Measurements from ENCODE around the gene YIF1A. TPM values are rescaled to one million over a fixed set of nuclear protein-coding genes. Genes with fewer than 3 reads are reported as not detected.

The YIF1A gene
- total and polyA plus RNA-seq, 2 experiments from 2014 or later = 132 to 265 TPM

DNA sequence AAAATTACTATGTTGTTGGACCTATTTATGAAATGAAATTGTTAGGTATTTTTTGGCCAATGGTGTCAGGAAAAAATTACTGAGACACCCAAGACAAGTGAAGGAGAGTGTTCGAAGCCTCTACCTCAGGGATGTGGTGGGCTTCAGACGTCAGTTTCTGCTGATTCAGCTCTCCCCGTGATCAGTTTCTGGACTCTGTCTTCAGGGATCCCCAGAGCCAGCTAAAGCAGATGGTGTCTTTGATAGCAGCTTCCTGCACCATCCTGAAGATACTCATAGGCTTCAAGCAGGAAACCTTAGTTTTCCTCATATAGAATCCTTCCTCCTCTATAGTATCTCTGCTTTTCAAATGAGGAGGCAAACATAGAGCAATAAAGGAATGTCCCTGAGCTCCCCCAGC lies 20.5 kb upstream of the YIF1A start:
- no peak for TF ChIP-seq EZH2 (IDR thresholded peaks at IDR 0.05; ENCODE audit: borderline replicate concordance)
- no peak for TF ChIP-seq EZH2phosphoT487 (IDR thresholded peaks at IDR 0.05; ENCODE audit: low read depth, severe bottlenecking, unreplicated experiment)
- no peak for TF ChIP-seq CTCF (IDR thresholded peaks at IDR 0.05; ENCODE audit: poor library complexity)
- Histone ChIP-seq H3K27me3 (no peaks in the 10 kb centered on the region), H3K36me3 (replicated peaks; ENCODE audit: insufficient read depth, low read depth) (no peaks in the 10 kb centered on the region), H3K4me3 (no peak overlapping the region), H3K9me2 (replicated peaks; ENCODE audit: insufficient read depth) (no peaks in the 10 kb centered on the region), H4K20me1 (ENCODE audit: insufficient read depth, poor library complexity, severe bottlenecking) (no peaks in the 10 kb centered on the region), H3K27ac (no peak overlapping the region), H3K79me2 (peaks cover 6% of the 10 kb centered on the region), H3K9me3 (ENCODE audit: low read depth) (no peaks in the 10 kb centered on the region), H2AFZ (no peak overlapping the region), H3K4me1 (ENCODE audit: insufficient read depth) (no peaks in the 10 kb centered on the region), H3K4me2 (no peak overlapping the region)
- DNase-seq (ENCODE audit: low spot score) = no peak
- WGBS (ENCODE audit: low lambda C conversion rate, missing lambda C conversion rate) = 57% methylated on average over 3 of the region's 3 CpGs

- 91% methylated on average over 12 of the region's 12 CpGs for WGBS (ENCODE audit: low lambda C conversion rate, missing lambda C conversion rate)
- H3K4me2 ChIP-seq = no peak overlapping the region
- no peaks in the 10 kb centered on the region for H3K9me3 ChIP-seq (ENCODE audit: low read depth)
- no peaks in the 10 kb centered on the region for H3K27me3 ChIP-seq
- no peak overlapping the region for H2AFZ ChIP-seq
- no peak overlapping the region for H3K4me3 ChIP-seq
- no peaks in the 10 kb centered on the region for H3K79me2 ChIP-seq
- DNase-seq (ENCODE audit: low spot score) = no peak
- TF ChIP-seq EZH2phosphoT487 (IDR thresholded peaks at IDR 0.05; ENCODE audit: low read depth, severe bottlenecking, unreplicated experiment) (no peak), CTCF (IDR thresholded peaks at IDR 0.05; ENCODE audit: poor library complexity) (no peak), EZH2 (IDR thresholded peaks at IDR 0.05; ENCODE audit: borderline replicate concordance) (no peak)
- no peaks in the 10 kb centered on the region for H3K9me2 ChIP-seq (replicated peaks; ENCODE audit: insufficient read depth)
- no peaks in the 10 kb centered on the region for H3K4me1 ChIP-seq (ENCODE audit: insufficient read depth)
- H3K27ac ChIP-seq = no peak overlapping the region
- no peaks in the 10 kb centered on the region for H4K20me1 ChIP-seq (ENCODE audit: insufficient read depth, poor library complexity, severe bottlenecking)
- H3K36me3 ChIP-seq (replicated peaks; ENCODE audit: insufficient read depth, low read depth) = no peaks in the 10 kb centered on the region
Measured at GRCh38 chr11:66302656-66303055, 13.7 kb upstream of the YIF1A start.

DNA sequence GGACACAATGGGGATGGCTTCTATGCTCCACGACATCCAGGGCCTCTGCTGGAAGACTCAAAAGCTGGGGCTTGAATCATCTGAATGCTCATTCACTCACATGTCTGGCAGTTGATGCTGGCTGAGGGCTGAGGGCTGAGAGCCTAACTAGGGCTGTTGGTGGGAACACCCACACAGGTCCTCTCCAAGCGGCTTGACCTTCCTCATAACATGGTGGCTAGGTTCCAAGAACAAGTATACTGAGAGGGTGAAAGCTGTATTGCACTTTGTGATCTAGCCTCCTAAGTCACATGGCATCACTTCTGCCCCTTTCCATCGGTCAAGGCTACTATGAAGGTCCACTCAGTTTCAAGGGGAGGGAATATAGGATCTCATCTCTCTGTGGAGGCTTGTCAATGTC lies 10.2 kb upstream of the YIF1A start:
- no peaks in the 10 kb centered on the region for H3K27me3 ChIP-seq
- DNase-seq (ENCODE audit: low spot score) = no peak
- no peak overlapping the region for H3K4me2 ChIP-seq
- H2AFZ ChIP-seq = no peak overlapping the region
- H3K4me1 ChIP-seq (ENCODE audit: insufficient read depth) = no peaks in the 10 kb centered on the region
- H4K20me1 ChIP-seq (ENCODE audit: insufficient read depth, poor library complexity, severe bottlenecking) = no peaks in the 10 kb centered on the region
- no peaks in the 10 kb centered on the region for H3K79me2 ChIP-seq
- H3K9me3 ChIP-seq (ENCODE audit: low read depth) = no peaks in the 10 kb centered on the region
- no peaks in the 10 kb centered on the region for H3K36me3 ChIP-seq (replicated peaks; ENCODE audit: insufficient read depth, low read depth)
- TF ChIP-seq EZH2 (IDR thresholded peaks at IDR 0.05; ENCODE audit: borderline replicate concordance) = no peak
- TF ChIP-seq EZH2phosphoT487 (IDR thresholded peaks at IDR 0.05; ENCODE audit: low read depth, severe bottlenecking, unreplicated experiment) = no peak
- no peak for TF ChIP-seq CTCF (IDR thresholded peaks at IDR 0.05; ENCODE audit: poor library complexity)
- 91% methylated on average over 3 of the region's 3 CpGs for WGBS (ENCODE audit: low lambda C conversion rate, missing lambda C conversion rate)
- no peaks in the 10 kb centered on the region for H3K9me2 ChIP-seq (replicated peaks; ENCODE audit: insufficient read depth)
- H3K27ac ChIP-seq = no peak overlapping the region
- H3K4me3 ChIP-seq = no peak overlapping the region

- Histone ChIP-seq H4K20me1 (ENCODE audit: insufficient read depth, poor library complexity, severe bottlenecking) (no peaks in the 10 kb centered on the region), H3K79me2 (no peaks in the 10 kb centered on the region), H2AFZ (no peak overlapping the region), H3K27ac (no peak overlapping the region), H3K4me3 (no peak overlapping the region), H3K9me3 (ENCODE audit: low read depth) (no peaks in the 10 kb centered on the region), H3K36me3 (replicated peaks; ENCODE audit: insufficient read depth, low read depth) (no peaks in the 10 kb centered on the region), H3K4me2 (no peak overlapping the region), H3K4me1 (ENCODE audit: insufficient read depth) (no peaks in the 10 kb centered on the region), H3K27me3 (peaks cover 14% of the 10 kb centered on the region), H3K9me2 (replicated peaks; ENCODE audit: insufficient read depth) (no peaks in the 10 kb centered on the region)
- DNase-seq (ENCODE audit: low spot score) = no peak
- 52% methylated on average over 8 of the region's 8 CpGs for WGBS (ENCODE audit: low lambda C conversion rate, missing lambda C conversion rate)
- no peak for TF ChIP-seq EZH2 (IDR thresholded peaks at IDR 0.05; ENCODE audit: borderline replicate concordance)
- no peak for TF ChIP-seq CTCF (IDR thresholded peaks at IDR 0.05; ENCODE audit: poor library complexity)
- TF ChIP-seq EZH2phosphoT487 (IDR thresholded peaks at IDR 0.05; ENCODE audit: low read depth, severe bottlenecking, unreplicated experiment) = no peak
Measured at GRCh38 chr11:66297610-66298009, 8.7 kb upstream of the YIF1A start.

All from hepatocyte (in vitro differentiated cells).